Neural crest cell (in vitro differentiated cells): ENCODE data around the gene ST6GALNAC1. TPM values are rescaled to one million over a fixed set of nuclear protein-coding genes. Genes with fewer than 3 reads are reported as not detected.
A peak's percentile ranks its signal among the peaks of the same experiment; 100 is the strongest.

Experiments
- DNase-seq: peaks from one replicate; pipeline ENCODE4 v3.0.0; 2021; ENCODE audit warnings: low read depth, mixed read lengths, low spot score
- H3K27ac Mint-ChIP-seq: one replicate; pipeline ENCODE4 v1.8.0; 2021; ENCODE audit warnings: mild to moderate bottlenecking, mixed read lengths; ENCODE audit not compliant: unreplicated experiment
- H3K27me3 Mint-ChIP-seq: 2 replicates; pipeline ENCODE4 v1.8.0; 2021; ENCODE audit warnings: low read depth, mild to moderate bottlenecking, mixed read lengths
- H3K36me3 Mint-ChIP-seq: 2 replicates; pipeline ENCODE4 v1.8.0; 2021; ENCODE audit warnings: low read depth, mild to moderate bottlenecking, mixed read lengths
- H3K4me1 Mint-ChIP-seq: 2 replicates; pipeline ENCODE4 v1.8.0; 2021; ENCODE audit warnings: mixed read lengths
- H3K4me3 Mint-ChIP-seq: one replicate; pipeline ENCODE4 v1.8.0; 2021; ENCODE audit warnings: mild to moderate bottlenecking, mixed read lengths
- H3K9me3 Mint-ChIP-seq: 2 replicates; pipeline ENCODE4 v1.8.0; 2021; ENCODE audit warnings: mixed read lengths
- CTCF ChIP-seq: fragments of 200-600 bp; sonication (generic); conservative IDR thresholded peaks from 2 replicates; pipeline ENCODE4 v1.5.0; 2021; ENCODE audit warnings: antibody characterized with exemption, mild to moderate bottlenecking
- total RNA-seq: library from RNA; stranded (reverse); gene quantifications from 2 replicates; pipeline ENCODE4 v1.2.1, GENCODE V29; 2021

The ST6GALNAC1 gene
- total RNA-seq, 1 donor from 2014 or later, result not detected

GRCh38 chr17:76635039-76635438 is 8.5 kb downstream of the ST6GALNAC1 start:
- no peaks in the 10 kb centered on the region for H3K36me3 Mint-ChIP-seq
- H3K4me3 Mint-ChIP-seq, result no peak overlapping the region
- no peaks in the 10 kb centered on the region for H3K27me3 Mint-ChIP-seq
- peaks cover 65% of the 10 kb centered on the region for H3K4me1 Mint-ChIP-seq
- TF ChIP-seq CTCF, result no peak
- no peaks in the 10 kb centered on the region for H3K9me3 Mint-ChIP-seq
- H3K27ac Mint-ChIP-seq, result no peak overlapping the region
- DNase-seq, result no peak

- peaks cover 70% of the 10 kb centered on the region for H3K4me1 Mint-ChIP-seq
- no peaks in the 10 kb centered on the region for H3K36me3 Mint-ChIP-seq
These were observed 9.8 kb downstream of the ST6GALNAC1 start for GRCh38 chr17:76633628-76634328.

GRCh38 chr17:76631821-76632565 is 11.6 kb downstream of the ST6GALNAC1 start:
- no peak for TF ChIP-seq CTCF
- peaks cover 56% of the 10 kb centered on the region for H3K4me1 Mint-ChIP-seq
- H3K4me3 Mint-ChIP-seq, result peak overlapping the region; percentile 62

More at GRCh38 chr17:76633628-76634328, 9.8 kb downstream of the ST6GALNAC1 start:
- no peak overlapping the region for H3K27ac Mint-ChIP-seq
- DNase-seq, result no peak
- no peaks in the 10 kb centered on the region for H3K9me3 Mint-ChIP-seq
- TF ChIP-seq CTCF, result no peak
- no peak overlapping the region for H3K4me3 Mint-ChIP-seq
- H3K27me3 Mint-ChIP-seq, result no peaks in the 10 kb centered on the region

GRCh38 chr17:76630151-76630550 is 13.4 kb downstream of the ST6GALNAC1 start:
- H3K36me3 Mint-ChIP-seq, result no peaks in the 10 kb centered on the region
- peaks cover 41% of the 10 kb centered on the region for H3K4me1 Mint-ChIP-seq
- no peak overlapping the region for H3K4me3 Mint-ChIP-seq
- H3K27ac Mint-ChIP-seq, result no peak overlapping the region
- H3K9me3 Mint-ChIP-seq, result no peaks in the 10 kb centered on the region
- H3K27me3 Mint-ChIP-seq, result no peaks in the 10 kb centered on the region
- no peak for TF ChIP-seq CTCF
- no peak for DNase-seq

More at GRCh38 chr17:76631821-76632565, 11.6 kb downstream of the ST6GALNAC1 start:
- Mint-ChIP-seq H3K27me3 (no peaks in the 10 kb centered on the region), H3K27ac (peak overlapping the region; percentile 82), H3K36me3 (no peaks in the 10 kb centered on the region), H3K9me3 (no peaks in the 10 kb centered on the region)
- DNase-seq, result no peak

GRCh38 chr17:76627510-76627909 is 16.0 kb downstream of the ST6GALNAC1 start:
- H3K4me1 Mint-ChIP-seq, result peaks cover 38% of the 10 kb centered on the region
- H3K9me3 Mint-ChIP-seq, result no peaks in the 10 kb centered on the region
- DNase-seq, result no peak
- no peak overlapping the region for H3K27ac Mint-ChIP-seq
- TF ChIP-seq CTCF, result no peak
- no peaks in the 10 kb centered on the region for H3K27me3 Mint-ChIP-seq
- H3K36me3 Mint-ChIP-seq, result no peaks in the 10 kb centered on the region
- no peak overlapping the region for H3K4me3 Mint-ChIP-seq
